Embryonic facial prominence (tissue), 1 donor: ENCODE measurements around the gene WIPF3.
"Not testable (repeated sequence)": the region's sequence is repeated elsewhere in the genome, so short reads cannot be mapped to it uniquely, and the experiment has no call there.

Experiments used
- DNase-seq: peaks from one replicate; pipeline ENCODE4 v3.0.0-alpha.2; 2016; ENCODE audit errors: extremely low spot score

WIPF3 gene

GRCh38 chr7:29955075-29955792 lies 148.9 kb downstream of the WIPF3 start:
- no peak for DNase-seq

- DNase-seq: no peak
These were observed 149.6 kb downstream of the WIPF3 start for GRCh38 chr7:29955799-29956486.

- DNase-seq: no peak
These were observed 150.2 kb downstream of the WIPF3 start for GRCh38 chr7:29956487-29956836.

GRCh38 chr7:29957521-29958310 lies 151.4 kb downstream of the WIPF3 start:
- no peak for DNase-seq

GRCh38 chr7:29958667-29959358 lies 152.5 kb downstream of the WIPF3 start:
- no peak for DNase-seq

- not testable (repeated sequence) for DNase-seq
These were observed 155.3 kb downstream of the WIPF3 start for GRCh38 chr7:29961611-29962010.

GRCh38 chr7:29962035-29962434 lies 155.7 kb downstream of the WIPF3 start:
- no peak for DNase-seq

- no peak for DNase-seq
These were observed 158.7 kb downstream of the WIPF3 start for GRCh38 chr7:29965030-29965429.
